Stimulated activated CD4-positive, alpha-beta T cell treated with anti-CD3 and anti-CD28 coated beads, TNF-alpha, amount 100 ng/mL, for 24 hours (primary cell): ENCODE data around the gene RTRAF.

Experiments
- DNase-seq, 3 experiments: peaks; one replicate each; pipeline ENCODE4 v3.0.0-alpha.2; 2020; ENCODE audit warnings: low read depth in 3 of 3

Gene RTRAF

GRCh38 chr14:51993285-51993920 lies 4.1 kb downstream of the RTRAF start:
- no peak for DNase-seq

GRCh38 chr14:51996148-51996746 lies 6.9 kb downstream of the RTRAF start:
- no peak for DNase-seq

DNA sequence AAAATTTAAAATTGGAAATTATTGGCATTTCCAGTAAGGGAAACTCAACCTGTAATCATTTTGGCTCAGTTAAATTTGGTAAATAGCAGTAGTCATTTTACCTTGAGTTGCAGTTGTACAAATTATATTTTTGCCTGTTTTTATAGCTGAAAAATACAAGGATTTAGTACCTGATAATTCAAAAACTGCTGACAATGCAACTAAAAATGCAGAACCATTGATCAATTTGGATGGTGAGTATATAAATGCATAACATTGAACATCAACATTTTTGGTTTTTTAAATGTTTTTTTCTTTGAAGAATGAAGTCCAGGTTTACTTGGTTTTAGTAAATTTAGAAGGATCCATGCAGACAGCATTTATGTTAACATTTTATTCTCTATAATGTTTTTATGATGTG lies 9.0 kb downstream of the RTRAF start:
- no peak for DNase-seq

GRCh38 chr14:51999084-51999483 lies 9.7 kb downstream of the RTRAF start:
- no peak for DNase-seq

DNA sequence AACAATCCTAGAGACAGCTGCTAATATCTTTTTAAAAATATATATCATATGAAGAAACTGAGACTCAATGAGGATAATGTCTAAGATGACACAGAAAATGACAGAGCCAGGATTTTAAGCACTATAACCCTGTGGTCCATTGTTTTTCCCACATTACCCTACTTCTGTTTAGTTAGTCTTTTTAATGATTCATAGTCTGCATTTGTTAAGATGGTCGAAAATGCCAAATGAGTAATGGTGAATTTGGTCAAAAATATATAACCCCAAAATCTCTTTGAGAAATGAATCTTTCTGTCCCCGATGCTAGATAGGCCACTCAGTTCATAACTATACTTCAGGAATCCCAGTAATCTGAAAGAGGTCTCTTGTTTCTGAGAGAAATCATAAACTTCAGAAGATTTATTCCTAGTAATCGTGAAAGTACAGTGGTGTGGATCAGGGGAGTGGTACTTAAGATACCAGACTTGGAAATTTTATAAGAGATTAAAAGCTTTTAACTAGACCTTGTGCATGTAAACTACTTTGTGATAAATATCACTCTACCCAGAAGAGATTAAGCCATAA lies 10.8 kb downstream of the RTRAF start:
- no peak for DNase-seq

DNA sequence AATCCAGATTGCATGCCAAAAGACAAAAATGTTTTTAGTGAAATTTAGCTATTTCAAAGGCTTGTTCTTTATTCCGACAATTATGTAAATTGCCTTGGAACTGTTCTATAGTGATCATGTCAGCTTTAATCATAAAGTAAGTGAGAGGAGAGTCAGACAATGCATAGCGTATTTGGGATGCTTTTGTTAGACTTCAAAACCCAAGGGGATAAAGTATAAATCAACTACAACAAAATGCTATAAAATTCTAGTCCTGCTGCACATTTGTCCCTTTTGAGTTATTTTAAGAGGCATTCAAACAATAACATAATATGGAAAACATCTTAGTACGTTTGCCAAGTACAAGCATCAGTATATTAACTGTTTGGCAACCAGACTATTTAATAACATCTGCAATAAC lies 11.3 kb downstream of the RTRAF start:
- DNase-seq, result no peak

DNA sequence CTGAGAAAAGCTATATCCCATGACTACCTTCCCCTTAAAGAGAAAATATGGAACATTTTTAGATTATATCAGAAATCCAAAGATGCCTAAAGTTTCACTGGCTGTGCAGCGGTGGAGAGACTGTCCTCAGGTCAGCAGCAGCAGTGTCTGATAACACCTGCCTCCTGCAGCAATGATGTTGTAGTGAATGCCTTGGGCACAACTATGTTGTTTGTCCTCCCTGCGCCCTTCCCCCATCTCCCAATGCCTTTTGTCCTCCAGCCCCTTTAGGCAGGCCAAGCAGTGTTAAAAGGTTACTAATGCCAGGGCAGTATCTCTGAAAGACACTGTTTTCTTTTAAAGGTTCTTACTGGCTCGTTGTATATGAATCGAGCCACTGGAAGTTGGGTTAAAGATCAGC lies 13.2 kb downstream of the RTRAF start:
- DNase-seq, result no peak

- no peak for DNase-seq
These were observed 14.0 kb downstream of the RTRAF start for GRCh38 chr14:52003324-52003723.

GRCh38 chr14:52005625-52006024 lies 16.3 kb downstream of the RTRAF start:
- no peak for DNase-seq

GRCh38 chr14:52006361-52006760 lies 17.0 kb downstream of the RTRAF start:
- no peak for DNase-seq

GRCh38 chr14:52007211-52007610 lies 17.9 kb downstream of the RTRAF start:
- no peak for DNase-seq

GRCh38 chr14:52007637-52008036 lies 18.3 kb downstream of the RTRAF start:
- no peak for DNase-seq

- DNase-seq, result no peak
These were observed 18.8 kb downstream of the RTRAF start for GRCh38 chr14:52008136-52008535.

- no peak for DNase-seq
These were observed 20.9 kb downstream of the RTRAF start for GRCh38 chr14:52010173-52010693.

DNA sequence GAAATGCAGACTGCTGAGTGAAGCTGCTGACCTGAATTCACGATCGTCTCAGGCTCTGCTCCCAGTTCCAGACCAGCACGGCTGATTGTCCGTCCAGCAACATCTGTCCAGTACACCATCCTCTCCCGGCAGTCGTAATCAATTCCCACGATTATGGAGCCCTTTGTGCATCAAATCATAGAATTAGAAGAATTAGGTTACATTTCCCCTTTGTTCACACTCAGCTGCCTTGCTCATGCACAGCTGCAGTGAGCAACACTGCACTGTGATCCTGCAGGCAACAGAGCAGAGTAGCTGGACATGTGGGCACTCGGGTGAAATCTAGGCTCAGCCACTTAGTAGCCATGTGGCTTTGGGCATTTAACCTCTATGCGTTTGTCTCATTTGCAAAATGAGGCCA lies 22.2 kb downstream of the RTRAF start:
- no peak for DNase-seq

GRCh38 chr14:52012635-52013034 lies 23.3 kb downstream of the RTRAF start:
- no peak for DNase-seq

- peak in 1 of 3 experiments; percentile 14 for DNase-seq
These were observed 24.7 kb downstream of the RTRAF start for GRCh38 chr14:52013984-52014600.

DNA sequence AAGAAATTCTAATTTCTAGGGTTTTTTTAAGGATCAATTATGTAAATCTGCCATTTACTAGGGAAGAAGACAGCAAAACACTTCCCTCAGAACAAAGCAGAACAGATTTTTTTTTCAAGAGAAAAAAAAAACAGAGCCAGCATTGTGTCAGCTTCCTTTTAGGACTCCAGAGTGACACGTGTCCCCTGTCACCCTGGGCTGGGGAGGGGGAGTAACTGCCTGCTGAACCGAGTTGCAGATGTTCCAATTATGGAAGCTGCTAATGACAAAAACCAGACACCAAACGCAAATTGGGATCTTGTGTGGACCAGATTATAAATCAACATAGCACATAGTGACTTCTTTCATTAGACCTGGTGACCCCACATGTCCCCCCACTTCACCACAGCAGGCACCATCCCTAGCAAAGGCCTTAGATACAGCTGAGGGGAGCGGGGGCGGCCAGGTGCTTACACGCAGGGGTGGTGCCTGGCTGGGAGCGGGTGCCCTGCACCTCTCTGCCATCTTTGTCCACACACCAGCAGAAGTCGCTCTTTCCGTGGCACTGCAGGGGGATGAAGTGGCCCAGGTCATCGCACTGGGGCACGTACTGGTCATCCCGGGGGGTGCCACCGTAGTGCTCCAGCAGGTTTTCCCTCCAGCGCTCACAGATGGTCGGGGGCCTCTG lies 25.4 kb downstream of the RTRAF start:
- DNase-seq, result no peak

DNA sequence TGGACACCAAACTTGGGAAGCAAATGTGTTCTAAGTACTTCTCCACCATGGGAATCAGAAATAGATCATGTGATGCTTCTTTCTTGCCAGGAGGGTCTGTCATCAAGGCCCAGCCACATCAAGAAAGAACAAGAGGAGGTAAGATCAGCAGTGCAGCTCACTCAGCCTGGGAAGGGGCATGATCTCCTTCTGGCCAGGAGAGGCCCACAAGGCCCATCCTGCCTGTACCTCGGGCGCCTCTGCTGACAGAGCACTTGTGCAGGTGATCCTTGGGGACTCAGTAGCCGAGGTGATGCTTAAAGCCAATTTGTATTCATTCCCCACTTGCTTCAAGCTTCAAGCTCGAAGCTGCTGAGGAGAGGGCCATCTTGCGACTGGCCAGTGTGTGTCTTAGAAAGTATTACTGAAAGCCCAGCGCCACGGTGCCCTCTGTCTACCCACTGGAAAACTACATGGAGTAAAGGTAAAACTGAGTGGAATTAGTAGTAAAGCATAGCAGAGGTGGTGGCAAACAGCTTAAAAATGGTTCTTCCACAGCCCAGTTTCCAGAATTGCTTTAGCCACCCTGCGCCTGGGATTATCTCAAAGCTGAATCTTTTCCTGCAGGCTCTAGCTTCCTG lies 26.2 kb downstream of the RTRAF start:
- no peak for DNase-seq

GRCh38 chr14:52018252-52018651 lies 28.9 kb downstream of the RTRAF start:
- DNase-seq, result no peak

DNA sequence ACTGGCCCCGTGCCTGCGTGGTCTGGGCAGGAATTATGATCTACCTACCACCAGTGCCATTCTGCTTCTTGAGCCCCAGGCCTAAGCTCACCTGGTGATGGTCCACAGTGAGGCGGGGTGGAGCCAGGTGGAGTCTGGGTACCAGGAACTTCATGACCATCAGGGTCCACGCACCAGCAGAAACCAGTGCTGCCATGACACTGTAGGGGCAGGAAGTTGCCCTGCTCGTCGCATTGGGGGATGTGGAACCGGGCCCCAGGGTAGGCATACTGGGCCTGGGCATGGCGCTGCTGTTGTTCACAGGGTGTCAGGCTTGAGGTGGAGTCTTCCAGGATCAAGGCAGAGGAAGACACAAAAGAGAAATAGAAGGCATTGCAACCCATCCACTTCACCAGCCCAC lies 29.6 kb downstream of the RTRAF start:
- DNase-seq, result no peak

DNA sequence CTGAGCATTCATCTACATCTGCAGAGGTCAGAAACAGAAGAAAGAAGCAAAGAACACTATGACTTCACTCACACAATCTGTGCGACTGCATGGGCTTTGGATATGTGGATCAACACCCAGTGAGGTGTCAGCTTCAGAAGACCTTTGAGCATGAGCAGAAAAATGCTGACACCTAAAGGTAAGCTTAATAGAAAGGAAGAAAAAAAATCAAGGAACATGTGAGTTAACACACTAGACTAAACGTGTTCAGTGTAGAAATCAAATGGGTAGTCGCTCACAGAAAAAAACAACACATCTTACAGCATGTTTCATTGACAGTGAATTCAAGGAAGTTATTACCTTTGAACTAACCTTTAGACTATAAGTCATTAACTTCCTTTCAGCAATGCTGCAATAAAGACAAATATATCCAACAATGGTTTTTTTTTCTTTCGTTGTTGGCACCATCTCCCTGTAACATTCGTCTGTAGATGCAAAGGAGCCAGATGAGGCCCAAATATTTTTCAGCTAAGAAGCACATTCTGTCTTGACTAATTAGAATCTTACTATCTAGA lies 30.9 kb downstream of the RTRAF start:
- no peak for DNase-seq
